Measurements from ENCODE around the gene TYMP.

The TYMP gene

GRCh38 chr22:50550395-50550794 lies 20.6 kb upstream of the TYMP start:
- TF ChIP-seq CTCF (IDR thresholded peaks at IDR 0.05; ENCODE audit: low read length, missing control alignments) = no peak
- H3K4me3 ChIP-seq (replicated peaks; ENCODE audit: low read depth, low read length) = no peak overlapping the region
- DNase-seq (ENCODE audit: low read depth) = no peak

GRCh38 chr22:50548921-50549790 lies 19.3 kb upstream of the TYMP start:
- DNase-seq (ENCODE audit: low read depth) = no peak
- TF ChIP-seq CTCF (IDR thresholded peaks at IDR 0.05; ENCODE audit: low read length, missing control alignments) = no peak
- H3K4me3 ChIP-seq (replicated peaks; ENCODE audit: low read depth, low read length) = no peak overlapping the region

- DNase-seq (ENCODE audit: low read depth) = no peak
- H3K4me3 ChIP-seq (replicated peaks; ENCODE audit: low read depth, low read length) = no peak overlapping the region
- no peak for TF ChIP-seq CTCF (IDR thresholded peaks at IDR 0.05; ENCODE audit: low read length, missing control alignments)
Observed at GRCh38 chr22:50548040-50548920, 18.5 kb upstream of the TYMP start.

- H3K4me3 ChIP-seq (replicated peaks; ENCODE audit: low read depth, low read length) = no peak overlapping the region
- no peak for TF ChIP-seq CTCF (IDR thresholded peaks at IDR 0.05; ENCODE audit: low read length, missing control alignments)
- DNase-seq (ENCODE audit: low read depth) = no peak
Observed at GRCh38 chr22:50547263-50547985, 17.6 kb upstream of the TYMP start.

- TF ChIP-seq CTCF (IDR thresholded peaks at IDR 0.05; ENCODE audit: low read length, missing control alignments) = no peak
Observed at GRCh38 chr22:50546326-50547262, 16.8 kb upstream of the TYMP start.

More at GRCh38 chr22:50546326-50547262, 16.8 kb upstream of the TYMP start:
- H3K4me3 ChIP-seq (replicated peaks; ENCODE audit: low read depth, low read length) = no peak overlapping the region
- no peak for DNase-seq (ENCODE audit: low read depth)

Measured in fibroblast of pulmonary artery (primary cell).